Activated naive CD8-positive, alpha-beta T cell treated with anti-CD3 and anti-CD28 coated beads for 36 hours (primary cell): ENCODE data around the gene ADGRF4. TPM values are rescaled to one million over a fixed set of nuclear protein-coding genes. Genes with fewer than 3 reads are reported as not detected.

ENCODE experiments used
- DNase-seq: peaks from one replicate; pipeline ENCODE4 v3.0.0; 2021
- H3K27ac Mint-ChIP-seq: one replicate; pipeline ENCODE4 v1.8.0; 2022; ENCODE audit warnings: mild to moderate bottlenecking, moderate library complexity, mixed read lengths
- H3K27me3 Mint-ChIP-seq: one replicate; pipeline ENCODE4 v1.8.0; 2022; ENCODE audit warnings: mild to moderate bottlenecking, mixed read lengths
- H3K36me3 Mint-ChIP-seq: one replicate; pipeline ENCODE4 v1.8.0; 2021; ENCODE audit warnings: mild to moderate bottlenecking, mixed read lengths
- H3K4me1 Mint-ChIP-seq: one replicate; pipeline ENCODE4 v1.8.0; 2021; ENCODE audit warnings: mixed read lengths
- H3K4me3 Mint-ChIP-seq: one replicate; pipeline ENCODE4 v1.8.0; 2022; ENCODE audit warnings: mild to moderate bottlenecking, moderate library complexity, mixed read lengths
- H3K9me3 Mint-ChIP-seq: one replicate; pipeline ENCODE4 v1.8.0; 2022; ENCODE audit warnings: mixed read lengths
- total RNA-seq, 2 experiments: library from RNA; stranded (reverse); gene quantifications; one replicate each; pipeline ENCODE4 v1.2.3, GENCODE V29; 2021

The ADGRF4 gene
- total RNA-seq, 2 experiments from 2014 or later, result not detected

- H3K9me3 Mint-ChIP-seq, result no peaks in the 10 kb centered on the region
- no peaks in the 10 kb centered on the region for H3K4me1 Mint-ChIP-seq
- no peak overlapping the region for H3K4me3 Mint-ChIP-seq
- peaks cover 18% of the 10 kb centered on the region for H3K27me3 Mint-ChIP-seq
- H3K36me3 Mint-ChIP-seq, result no peaks in the 10 kb centered on the region
- DNase-seq, result no peak
- no peak overlapping the region for H3K27ac Mint-ChIP-seq
Measured at GRCh38 chr6:47677381-47678100, 20.8 kb upstream of the ADGRF4 start.

GRCh38 chr6:47678739-47679138 lies 19.6 kb upstream of the ADGRF4 start:
- no peak for DNase-seq
- H3K27me3 Mint-ChIP-seq, result peaks cover 9% of the 10 kb centered on the region
- no peaks in the 10 kb centered on the region for H3K36me3 Mint-ChIP-seq
- H3K27ac Mint-ChIP-seq, result no peak overlapping the region
- H3K9me3 Mint-ChIP-seq, result no peaks in the 10 kb centered on the region
- no peak overlapping the region for H3K4me3 Mint-ChIP-seq
- H3K4me1 Mint-ChIP-seq, result no peaks in the 10 kb centered on the region

GRCh38 chr6:47679322-47679906 lies 19.0 kb upstream of the ADGRF4 start:
- Mint-ChIP-seq H3K4me1 (no peaks in the 10 kb centered on the region), H3K4me3 (no peak overlapping the region), H3K27ac (no peak overlapping the region), H3K36me3 (no peaks in the 10 kb centered on the region), H3K9me3 (no peaks in the 10 kb centered on the region), H3K27me3 (peaks cover 12% of the 10 kb centered on the region)
- DNase-seq, result no peak

GRCh38 chr6:47680051-47680450 lies 18.3 kb upstream of the ADGRF4 start:
- Mint-ChIP-seq H3K4me1 (no peaks in the 10 kb centered on the region), H3K36me3 (no peaks in the 10 kb centered on the region), H3K4me3 (no peak overlapping the region), H3K27me3 (peaks cover 13% of the 10 kb centered on the region), H3K27ac (no peak overlapping the region), H3K9me3 (no peaks in the 10 kb centered on the region)
- DNase-seq, result no peak

GRCh38 chr6:47680724-47681123 lies 17.7 kb upstream of the ADGRF4 start:
- Mint-ChIP-seq H3K27me3 (peaks cover 11% of the 10 kb centered on the region), H3K4me1 (no peaks in the 10 kb centered on the region), H3K36me3 (no peaks in the 10 kb centered on the region), H3K9me3 (no peaks in the 10 kb centered on the region), H3K4me3 (no peak overlapping the region), H3K27ac (no peak overlapping the region)
- DNase-seq, result no peak

GRCh38 chr6:47681201-47681990 lies 17.0 kb upstream of the ADGRF4 start:
- Mint-ChIP-seq H3K9me3 (no peaks in the 10 kb centered on the region), H3K36me3 (no peaks in the 10 kb centered on the region), H3K4me1 (no peaks in the 10 kb centered on the region), H3K27me3 (peaks cover 11% of the 10 kb centered on the region), H3K27ac (no peak overlapping the region), H3K4me3 (no peak overlapping the region)
- no peak for DNase-seq

GRCh38 chr6:47686411-47686810 lies 12.0 kb upstream of the ADGRF4 start:
- Mint-ChIP-seq H3K4me1 (no peaks in the 10 kb centered on the region), H3K36me3 (no peaks in the 10 kb centered on the region), H3K4me3 (no peak overlapping the region), H3K27ac (no peak overlapping the region), H3K9me3 (no peaks in the 10 kb centered on the region), H3K27me3 (peaks cover 4% of the 10 kb centered on the region)
- DNase-seq, result no peak

- H3K36me3 Mint-ChIP-seq, result no peaks in the 10 kb centered on the region
- no peaks in the 10 kb centered on the region for H3K9me3 Mint-ChIP-seq
- no peak overlapping the region for H3K27ac Mint-ChIP-seq
- no peaks in the 10 kb centered on the region for H3K4me1 Mint-ChIP-seq
- no peak for DNase-seq
- peaks cover 4% of the 10 kb centered on the region for H3K27me3 Mint-ChIP-seq
- no peak overlapping the region for H3K4me3 Mint-ChIP-seq
Measured at GRCh38 chr6:47687432-47687831, 10.9 kb upstream of the ADGRF4 start.

GRCh38 chr6:47690214-47690613 lies 8.2 kb upstream of the ADGRF4 start:
- Mint-ChIP-seq H3K9me3 (no peaks in the 10 kb centered on the region), H3K4me3 (no peak overlapping the region)

GRCh38 chr6:47690791-47691190 lies 7.6 kb upstream of the ADGRF4 start:
- Mint-ChIP-seq H3K27ac (no peak overlapping the region), H3K36me3 (no peaks in the 10 kb centered on the region), H3K4me3 (no peak overlapping the region), H3K9me3 (no peaks in the 10 kb centered on the region), H3K4me1 (no peaks in the 10 kb centered on the region), H3K27me3 (no peaks in the 10 kb centered on the region)
- DNase-seq, result no peak

More at GRCh38 chr6:47690214-47690613, 8.2 kb upstream of the ADGRF4 start:
- no peak for DNase-seq
- no peak overlapping the region for H3K27ac Mint-ChIP-seq
- H3K36me3 Mint-ChIP-seq, result no peaks in the 10 kb centered on the region
- no peaks in the 10 kb centered on the region for H3K27me3 Mint-ChIP-seq
- no peaks in the 10 kb centered on the region for H3K4me1 Mint-ChIP-seq

GRCh38 chr6:47697925-47698324 lies 455 bp upstream of the ADGRF4 start:
- no peaks in the 10 kb centered on the region for H3K9me3 Mint-ChIP-seq
- peaks cover 6% of the 10 kb centered on the region for H3K27me3 Mint-ChIP-seq
- no peaks in the 10 kb centered on the region for H3K36me3 Mint-ChIP-seq
- H3K4me1 Mint-ChIP-seq, result no peaks in the 10 kb centered on the region
- H3K4me3 Mint-ChIP-seq, result no peak overlapping the region
- DNase-seq, result no peak
- H3K27ac Mint-ChIP-seq, result no peak overlapping the region

GRCh38 chr6:47700053-47700452 lies 1.7 kb downstream of the ADGRF4 start:
- no peak for DNase-seq
- H3K4me1 Mint-ChIP-seq, result no peaks in the 10 kb centered on the region

GRCh38 chr6:47700596-47700995 lies 2.2 kb downstream of the ADGRF4 start:
- no peak for DNase-seq
- Mint-ChIP-seq H3K4me3 (no peak overlapping the region), H3K4me1 (no peaks in the 10 kb centered on the region), H3K9me3 (no peaks in the 10 kb centered on the region), H3K27ac (no peak overlapping the region), H3K36me3 (no peaks in the 10 kb centered on the region), H3K27me3 (peaks cover 6% of the 10 kb centered on the region)

More at GRCh38 chr6:47700053-47700452, 1.7 kb downstream of the ADGRF4 start:
- no peak overlapping the region for H3K27ac Mint-ChIP-seq
- H3K36me3 Mint-ChIP-seq, result no peaks in the 10 kb centered on the region
- peaks cover 6% of the 10 kb centered on the region for H3K27me3 Mint-ChIP-seq
- no peak overlapping the region for H3K4me3 Mint-ChIP-seq
- H3K9me3 Mint-ChIP-seq, result no peaks in the 10 kb centered on the region

- Mint-ChIP-seq H3K4me1 (no peaks in the 10 kb centered on the region), H3K27ac (no peak overlapping the region), H3K27me3 (peaks cover 6% of the 10 kb centered on the region), H3K36me3 (no peaks in the 10 kb centered on the region), H3K9me3 (no peaks in the 10 kb centered on the region), H3K4me3 (no peak overlapping the region)
- no peak for DNase-seq
Measured at GRCh38 chr6:47701363-47701762, 3.0 kb downstream of the ADGRF4 start.

GRCh38 chr6:47709160-47709559 lies 10.8 kb downstream of the ADGRF4 start:
- Mint-ChIP-seq H3K36me3 (no peaks in the 10 kb centered on the region), H3K4me3 (no peak overlapping the region), H3K4me1 (no peaks in the 10 kb centered on the region), H3K27me3 (peaks cover 39% of the 10 kb centered on the region), H3K27ac (no peak overlapping the region), H3K9me3 (no peaks in the 10 kb centered on the region)
- DNase-seq, result no peak
